Liver (tissue), 9 donors: ENCODE data around the gene HK2. TPM values are rescaled to one million over a fixed set of nuclear protein-coding genes. Genes with fewer than 3 reads are reported as not detected.

Experiments used
- DNase-seq: peaks from one replicate; pipeline ENCODE4 v3.0.0-alpha.2; 2017; ENCODE audit warnings: low spot score
- H3K27ac ChIP-seq, 2 donors: one replicate each; pipeline ENCODE4 v1.7.0; 2013; ENCODE audit warnings: inconsistent platforms in 2 of 2, low read length in 2 of 2, control low read depth in 1 of 2, low read depth in 1 of 2, mild to moderate bottlenecking in 1 of 2
- H3K27me3 ChIP-seq, 4 donors: one replicate each; pipeline versions ENCODE4 v1.6.1 to v1.7.0; 2013; ENCODE audit warnings: low read length in 3 of 4, inconsistent platforms in 1 of 4, mild to moderate bottlenecking in 1 of 4, moderate library complexity in 1 of 4; ENCODE audit not compliant: control insufficient read depth in 4 of 4, insufficient read depth in 4 of 4
- H3K36me3 ChIP-seq, 4 donors: one replicate each; pipeline versions ENCODE4 v1.6.1 to v1.7.0; 2013; ENCODE audit warnings: low read length in 3 of 4, mild to moderate bottlenecking in 3 of 4, low read depth in 1 of 4, moderate library complexity in 1 of 4; ENCODE audit not compliant: control insufficient read depth in 4 of 4, insufficient read depth in 3 of 4
- H3K4me1 ChIP-seq, 4 donors: one replicate each; pipeline versions ENCODE4 v1.6.1 to v1.7.0; 2013; ENCODE audit warnings: low read length in 3 of 4, mild to moderate bottlenecking in 3 of 4, moderate library complexity in 1 of 4; ENCODE audit not compliant: control insufficient read depth in 4 of 4, insufficient read depth in 4 of 4
- H3K4me3 ChIP-seq, 3 donors: one replicate each; pipeline versions ENCODE4 v1.6.1 to v1.7.0; 2013; ENCODE audit warnings: low read length in 3 of 3, control low read depth in 1 of 3, low read depth in 1 of 3, mild to moderate bottlenecking in 1 of 3
- H3K9ac ChIP-seq, 2 donors: one replicate each; pipeline ENCODE4 v1.7.0; 2013; ENCODE audit warnings: low read length in 2 of 2, mild to moderate bottlenecking in 2 of 2, moderate library complexity in 2 of 2, control low read depth in 1 of 2, low read depth in 1 of 2
- H3K9me3 ChIP-seq, 4 donors: one replicate each; pipeline versions ENCODE4 v1.6.1 to v1.7.0; 2013; ENCODE audit warnings: low read length in 3 of 4; ENCODE audit not compliant: control insufficient read depth in 4 of 4
- EGR1 ChIP-seq, 2 donors: IDR thresholded peaks; 2 replicates each; pipeline ENCODE4 v1.6.1; 2016 to 2018; ENCODE audit warnings: antibody characterized with exemption in 2 of 2, low read depth in 2 of 2
- FOXA1 ChIP-seq: IDR thresholded peaks from 2 replicates; pipeline ENCODE4 v1.6.1; 2016; ENCODE audit warnings: antibody characterized with exemption
- FOXA2 ChIP-seq: IDR thresholded peaks from 2 replicates; pipeline ENCODE4 v1.6.1; 2016; ENCODE audit warnings: antibody characterized with exemption
- GABPA ChIP-seq, 2 donors: IDR thresholded peaks in 1 of 2; conservative IDR thresholded peaks in 1 of 2; 2 replicates each; pipeline ENCODE4 v1.6.1; 2016; ENCODE audit warnings: antibody characterized with exemption in 2 of 2, mild to moderate bottlenecking in 1 of 2, moderate library complexity in 1 of 2
- HNF4A ChIP-seq, 2 donors: conservative IDR thresholded peaks; 2 replicates each; pipeline ENCODE4 v1.6.1; 2016; ENCODE audit warnings: antibody characterized with exemption in 2 of 2, mild to moderate bottlenecking in 2 of 2
- HNF4G ChIP-seq: IDR thresholded peaks from 2 replicates; pipeline ENCODE4 v1.6.1; 2016; ENCODE audit warnings: antibody characterized with exemption
- JUND ChIP-seq, 2 donors: IDR thresholded peaks; 2 replicates each; pipeline ENCODE4 v1.6.1; 2016; ENCODE audit warnings: antibody characterized with exemption in 2 of 2
- NR2F2 ChIP-seq: IDR thresholded peaks from 2 replicates; pipeline ENCODE4 v1.6.1; 2016; ENCODE audit warnings: antibody characterized with exemption
- RAD21 ChIP-seq, 2 donors: IDR thresholded peaks; 2 replicates each; pipeline ENCODE4 v1.6.1; 2016; ENCODE audit warnings: antibody characterized with exemption in 2 of 2, mild to moderate bottlenecking in 2 of 2
- RXRA ChIP-seq, 2 donors: IDR thresholded peaks; 2 replicates each; pipeline ENCODE4 v1.6.1; 2017 to 2018; ENCODE audit warnings: antibody characterized with exemption in 2 of 2, mild to moderate bottlenecking in 1 of 2
- SP1 ChIP-seq: IDR thresholded peaks from 2 replicates; pipeline ENCODE4 v1.6.1; 2018; ENCODE audit warnings: antibody characterized with exemption, mild to moderate bottlenecking
- TAF1 ChIP-seq: conservative IDR thresholded peaks from 2 replicates; pipeline ENCODE4 v1.6.1; 2016; ENCODE audit warnings: antibody characterized with exemption, mild to moderate bottlenecking
- YY1 ChIP-seq: IDR thresholded peaks from 2 replicates; pipeline ENCODE4 v1.6.1; 2016; ENCODE audit warnings: antibody characterized with exemption, mild to moderate bottlenecking
- WGBS: extraction: QIAGEN DNeasy Blood & Tissue Kit; methylation state at CpG from one replicate; pipeline ENCODE4 v1.1.7; 2013; 5-methylcytosine and 5-hydroxymethylcytosine counted together
- polyA plus RNA-seq, 2 donors: library from polyadenylated mRNA; stranded (reverse) in 1 of 2; unstranded in 1 of 2; fragments of 200-250 nt in 1 of 2; fragments of >200 nt in 1 of 2; fragmentation: Nextera tagmentation in 1 of 2; extraction: Ambion mirVana in 1 of 2; gene quantifications; one replicate each; pipeline versions ENCODE4 v1.2.1 to v1.2.3, GENCODE V29; 2013 to 2015
- total RNA-seq, 2 donors: library from RNA; depleted of rRNA; stranded (reverse); fragments of >200 nt; gene quantifications; one replicate each; pipeline ENCODE4 v1.2.3, GENCODE V29; 2014
- TF ChIP-seq, protein P1 (sequence below): IDR thresholded peaks from 2 replicates; pipeline ENCODE4 v1.6.1; 2016; ENCODE audit warnings: antibody characterized with exemption
- TF ChIP-seq, protein P2 (sequence below): IDR thresholded peaks from 2 replicates; pipeline ENCODE4 v1.6.1; 2016; ENCODE audit warnings: antibody characterized with exemption
- TF ChIP-seq, protein P3 (sequence below): IDR thresholded peaks from 2 replicates; pipeline ENCODE4 v1.6.1; 2016; ENCODE audit warnings: antibody characterized with exemption, mild to moderate bottlenecking
- TF ChIP-seq, protein P4 (sequence below): fragments of 150-350 bp; IDR thresholded peaks from 2 replicates; pipeline ENCODE4 v1.5.1; 2017; ENCODE audit warnings: improper control_type of control experiment, low read depth, low read length; ENCODE audit not compliant: missing input control
- TF ChIP-seq, protein P5 (sequence below): IDR thresholded peaks from 2 replicates; pipeline ENCODE4 v1.6.1; 2016; ENCODE audit warnings: antibody characterized with exemption
- donor health status: healthy.
- donor health status: healthy.
- donor health status: healthy.
- donor health status: healthy.
- donor health status: healthy.

Gene HK2
- total and polyA plus RNA-seq, 4 donors, result 0.21 to 3.5 (median 1.0) TPM

- WGBS, result 25% methylated on average over 3 of the region's 3 CpGs
- TF ChIP-seq RAD21 (IDR thresholded peaks at IDR 0.05) (no peak), HNF4A (conservative IDR thresholded peaks at IDR 0.05) (no peak), RXRA (IDR thresholded peaks at IDR 0.05) (no peak), EGR1 (IDR thresholded peaks at IDR 0.05; ENCODE audit: low read depth in 2 of 2) (no peak), YY1 (no peak), SP1 (no peak), JUND (IDR thresholded peaks at IDR 0.05) (no peak), FOXA1 (no peak)
- TF ChIP-seq, protein P1, sequence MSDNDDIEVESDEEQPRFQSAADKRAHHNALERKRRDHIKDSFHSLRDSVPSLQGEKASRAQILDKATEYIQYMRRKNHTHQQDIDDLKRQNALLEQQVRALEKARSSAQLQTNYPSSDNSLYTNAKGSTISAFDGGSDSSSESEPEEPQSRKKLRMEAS, result no peak
- TF ChIP-seq, protein P2, sequence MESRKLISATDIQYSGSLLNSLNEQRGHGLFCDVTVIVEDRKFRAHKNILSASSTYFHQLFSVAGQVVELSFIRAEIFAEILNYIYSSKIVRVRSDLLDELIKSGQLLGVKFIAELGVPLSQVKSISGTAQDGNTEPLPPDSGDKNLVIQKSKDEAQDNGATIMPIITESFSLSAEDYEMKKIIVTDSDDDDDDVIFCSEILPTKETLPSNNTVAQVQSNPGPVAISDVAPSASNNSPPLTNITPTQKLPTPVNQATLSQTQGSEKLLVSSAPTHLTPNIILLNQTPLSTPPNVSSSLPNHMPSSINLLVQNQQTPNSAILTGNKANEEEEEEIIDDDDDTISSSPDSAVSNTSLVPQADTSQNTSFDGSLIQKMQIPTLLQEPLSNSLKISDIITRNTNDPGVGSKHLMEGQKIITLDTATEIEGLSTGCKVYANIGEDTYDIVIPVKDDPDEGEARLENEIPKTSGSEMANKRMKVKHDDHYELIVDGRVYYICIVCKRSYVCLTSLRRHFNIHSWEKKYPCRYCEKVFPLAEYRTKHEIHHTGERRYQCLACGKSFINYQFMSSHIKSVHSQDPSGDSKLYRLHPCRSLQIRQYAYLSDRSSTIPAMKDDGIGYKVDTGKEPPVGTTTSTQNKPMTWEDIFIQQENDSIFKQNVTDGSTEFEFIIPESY, result no peak
- TF ChIP-seq, protein P3, sequence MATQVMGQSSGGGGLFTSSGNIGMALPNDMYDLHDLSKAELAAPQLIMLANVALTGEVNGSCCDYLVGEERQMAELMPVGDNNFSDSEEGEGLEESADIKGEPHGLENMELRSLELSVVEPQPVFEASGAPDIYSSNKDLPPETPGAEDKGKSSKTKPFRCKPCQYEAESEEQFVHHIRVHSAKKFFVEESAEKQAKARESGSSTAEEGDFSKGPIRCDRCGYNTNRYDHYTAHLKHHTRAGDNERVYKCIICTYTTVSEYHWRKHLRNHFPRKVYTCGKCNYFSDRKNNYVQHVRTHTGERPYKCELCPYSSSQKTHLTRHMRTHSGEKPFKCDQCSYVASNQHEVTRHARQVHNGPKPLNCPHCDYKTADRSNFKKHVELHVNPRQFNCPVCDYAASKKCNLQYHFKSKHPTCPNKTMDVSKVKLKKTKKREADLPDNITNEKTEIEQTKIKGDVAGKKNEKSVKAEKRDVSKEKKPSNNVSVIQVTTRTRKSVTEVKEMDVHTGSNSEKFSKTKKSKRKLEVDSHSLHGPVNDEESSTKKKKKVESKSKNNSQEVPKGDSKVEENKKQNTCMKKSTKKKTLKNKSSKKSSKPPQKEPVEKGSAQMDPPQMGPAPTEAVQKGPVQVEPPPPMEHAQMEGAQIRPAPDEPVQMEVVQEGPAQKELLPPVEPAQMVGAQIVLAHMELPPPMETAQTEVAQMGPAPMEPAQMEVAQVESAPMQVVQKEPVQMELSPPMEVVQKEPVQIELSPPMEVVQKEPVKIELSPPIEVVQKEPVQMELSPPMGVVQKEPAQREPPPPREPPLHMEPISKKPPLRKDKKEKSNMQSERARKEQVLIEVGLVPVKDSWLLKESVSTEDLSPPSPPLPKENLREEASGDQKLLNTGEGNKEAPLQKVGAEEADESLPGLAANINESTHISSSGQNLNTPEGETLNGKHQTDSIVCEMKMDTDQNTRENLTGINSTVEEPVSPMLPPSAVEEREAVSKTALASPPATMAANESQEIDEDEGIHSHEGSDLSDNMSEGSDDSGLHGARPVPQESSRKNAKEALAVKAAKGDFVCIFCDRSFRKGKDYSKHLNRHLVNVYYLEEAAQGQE, result no peak
- Histone ChIP-seq H3K27ac (no peak overlapping the region), H3K27me3 (no peaks in the 10 kb centered on the region), H3K4me3 (no peak overlapping the region), H3K9ac (peak overlapping the region in 1 of 2 donors; percentile 13), H3K9me3 (no peaks in the 10 kb centered on the region), H3K36me3 (no peaks in the 10 kb centered on the region), H3K4me1 (no peaks in the 10 kb centered on the region)
- no peak for DNase-seq
These were observed 26.6 kb downstream of the HK2 start for GRCh38 chr2:74860521-74860920.

DNA sequence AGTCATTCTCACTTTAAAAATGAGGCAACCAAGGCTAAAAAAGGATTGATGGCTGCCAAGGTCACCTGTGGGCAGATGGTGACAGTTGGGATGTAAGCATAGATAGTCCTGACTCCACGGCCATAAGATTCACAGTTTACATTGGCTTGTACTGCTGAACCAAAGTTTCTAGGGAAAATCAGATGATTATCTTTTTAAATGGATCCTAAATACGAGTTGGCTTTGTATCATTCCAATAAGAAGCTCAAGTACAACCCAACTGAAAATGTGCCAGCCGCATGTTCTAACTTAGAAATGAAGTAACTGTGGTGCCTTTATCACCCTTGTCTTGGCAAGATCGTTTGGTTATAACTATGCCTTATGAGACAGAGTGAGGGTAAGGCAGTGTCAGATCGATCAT lies 27.6 kb downstream of the HK2 start:
- TF ChIP-seq HNF4G (no peak), RAD21 (IDR thresholded peaks at IDR 0.05) (no peak), YY1 (no peak), RXRA (IDR thresholded peaks at IDR 0.05) (no peak), EGR1 (IDR thresholded peaks at IDR 0.05; ENCODE audit: low read depth in 2 of 2) (no peak), TAF1 (no peak), HNF4A (conservative IDR thresholded peaks at IDR 0.05) (no peak), NR2F2 (no peak), FOXA2 (no peak), GABPA (IDR thresholded peaks at IDR 0.05 in 1 of 2, conservative IDR thresholded peaks at IDR 0.05 in 1 of 2) (no peak), SP1 (no peak), FOXA1 (no peak), JUND (IDR thresholded peaks at IDR 0.05) (no peak)
- TF ChIP-seq, protein P4, sequence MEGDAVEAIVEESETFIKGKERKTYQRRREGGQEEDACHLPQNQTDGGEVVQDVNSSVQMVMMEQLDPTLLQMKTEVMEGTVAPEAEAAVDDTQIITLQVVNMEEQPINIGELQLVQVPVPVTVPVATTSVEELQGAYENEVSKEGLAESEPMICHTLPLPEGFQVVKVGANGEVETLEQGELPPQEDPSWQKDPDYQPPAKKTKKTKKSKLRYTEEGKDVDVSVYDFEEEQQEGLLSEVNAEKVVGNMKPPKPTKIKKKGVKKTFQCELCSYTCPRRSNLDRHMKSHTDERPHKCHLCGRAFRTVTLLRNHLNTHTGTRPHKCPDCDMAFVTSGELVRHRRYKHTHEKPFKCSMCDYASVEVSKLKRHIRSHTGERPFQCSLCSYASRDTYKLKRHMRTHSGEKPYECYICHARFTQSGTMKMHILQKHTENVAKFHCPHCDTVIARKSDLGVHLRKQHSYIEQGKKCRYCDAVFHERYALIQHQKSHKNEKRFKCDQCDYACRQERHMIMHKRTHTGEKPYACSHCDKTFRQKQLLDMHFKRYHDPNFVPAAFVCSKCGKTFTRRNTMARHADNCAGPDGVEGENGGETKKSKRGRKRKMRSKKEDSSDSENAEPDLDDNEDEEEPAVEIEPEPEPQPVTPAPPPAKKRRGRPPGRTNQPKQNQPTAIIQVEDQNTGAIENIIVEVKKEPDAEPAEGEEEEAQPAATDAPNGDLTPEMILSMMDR, result no peak
- TF ChIP-seq, protein P3, result no peak
- TF ChIP-seq, protein P5, sequence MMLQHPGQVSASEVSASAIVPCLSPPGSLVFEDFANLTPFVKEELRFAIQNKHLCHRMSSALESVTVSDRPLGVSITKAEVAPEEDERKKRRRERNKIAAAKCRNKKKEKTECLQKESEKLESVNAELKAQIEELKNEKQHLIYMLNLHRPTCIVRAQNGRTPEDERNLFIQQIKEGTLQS, result no peak
- TF ChIP-seq, protein P2, result no peak
- TF ChIP-seq, protein P1, result no peak
- 92% methylated on average over 5 of the region's 5 CpGs for WGBS

More for the DNA sequence above, 27.6 kb downstream of the HK2 start:
- Histone ChIP-seq H3K36me3 (no peaks in the 10 kb centered on the region), H3K9ac (no peak overlapping the region), H3K4me1 (no peaks in the 10 kb centered on the region), H3K27me3 (no peaks in the 10 kb centered on the region), H3K9me3 (no peaks in the 10 kb centered on the region), H3K4me3 (no peak overlapping the region), H3K27ac (no peak overlapping the region)
- DNase-seq, result no peak
